ENCODE data around the gene CDC42SE2. TPM values are rescaled to one million over a fixed set of nuclear protein-coding genes. Genes with fewer than 3 reads are reported as not detected.
"Not testable (repeated sequence)": the region's sequence is repeated elsewhere in the genome, so short reads cannot be mapped to it uniquely, and the experiment has no call there.

CDC42SE2 gene
- total RNA-seq, 1 donor from 2014 or later = 170 TPM

DNA sequence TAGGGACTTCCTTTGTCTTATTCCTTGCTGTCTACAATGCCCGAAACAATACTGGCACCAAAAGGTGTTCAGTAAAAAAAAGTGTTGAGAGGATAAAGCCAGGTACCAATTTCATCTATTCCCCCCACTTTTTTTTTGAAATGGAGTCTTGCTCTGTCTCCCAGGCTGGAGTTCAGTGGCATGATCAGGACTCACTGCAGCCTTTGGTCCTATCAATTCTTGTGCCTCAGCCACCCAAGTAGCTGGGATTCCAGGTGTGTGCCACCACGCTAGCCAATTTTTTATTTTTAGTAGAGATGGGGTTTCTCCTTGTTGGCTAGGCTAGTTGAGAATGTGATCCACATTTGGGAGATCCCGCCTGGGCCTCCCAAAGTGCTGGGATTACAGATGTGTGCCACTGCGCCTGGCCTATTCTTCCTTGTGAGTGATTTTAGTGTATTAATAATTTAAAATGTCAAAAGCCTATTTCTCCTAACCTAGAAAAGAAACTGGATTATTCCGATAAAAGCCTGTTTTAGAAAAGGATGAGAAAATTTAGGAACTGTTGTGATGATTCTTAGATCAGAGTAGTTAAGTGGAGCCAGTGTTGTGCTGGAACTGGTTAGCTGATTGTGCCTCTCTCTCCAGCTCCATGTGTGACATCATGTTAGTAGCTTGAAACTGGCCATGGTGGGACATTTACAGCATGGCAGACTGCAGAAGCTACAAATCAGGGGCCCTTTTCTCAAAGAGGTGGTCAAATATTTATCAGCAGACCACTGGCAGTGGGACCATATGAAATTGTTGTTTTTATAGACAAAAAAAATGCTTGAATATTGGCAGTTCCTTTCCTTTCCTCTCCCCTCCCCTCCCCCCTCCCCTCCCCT is 14.3 kb downstream of the CDC42SE2 start:
- DNase-seq = no peak

DNA sequence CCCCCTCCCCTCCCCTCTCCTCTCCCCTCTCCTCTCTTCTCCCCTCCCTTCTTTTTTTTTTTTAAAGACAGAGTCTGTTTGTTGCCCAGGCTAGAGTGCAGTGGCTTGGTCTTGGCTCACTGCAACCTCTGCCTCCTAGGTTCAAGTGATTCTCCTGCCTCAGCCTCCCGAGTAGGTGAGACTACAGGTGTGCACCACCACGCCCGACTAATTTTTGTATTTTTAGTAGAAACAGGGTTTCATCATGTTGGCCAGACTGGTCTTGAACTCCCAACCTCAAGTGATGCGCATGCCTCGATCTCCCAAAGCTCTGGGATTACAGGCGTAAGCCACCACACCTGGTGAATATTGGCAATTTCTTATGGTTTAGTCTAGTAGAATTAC is 14.9 kb downstream of the CDC42SE2 start:
- not testable (repeated sequence) for DNase-seq

DNA sequence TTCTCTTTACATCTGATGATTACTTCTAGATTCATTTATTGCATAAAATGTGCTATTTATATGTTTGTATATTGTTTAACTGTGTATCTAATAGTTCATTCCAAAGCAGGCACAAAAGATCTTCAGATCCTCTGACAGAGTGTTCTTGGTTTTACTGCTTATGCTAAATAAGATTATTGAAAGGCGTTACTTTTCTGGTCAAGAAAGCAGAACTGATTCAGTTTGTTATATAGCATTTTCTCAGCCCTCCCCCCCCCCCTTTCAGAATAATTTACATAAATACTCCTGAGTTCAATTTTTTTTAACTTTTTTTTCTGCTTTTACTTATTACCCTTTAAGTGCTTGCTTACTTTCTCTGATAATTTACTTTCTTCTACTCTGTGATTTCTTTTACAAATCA is 15.4 kb downstream of the CDC42SE2 start:
- DNase-seq = no peak

DNA sequence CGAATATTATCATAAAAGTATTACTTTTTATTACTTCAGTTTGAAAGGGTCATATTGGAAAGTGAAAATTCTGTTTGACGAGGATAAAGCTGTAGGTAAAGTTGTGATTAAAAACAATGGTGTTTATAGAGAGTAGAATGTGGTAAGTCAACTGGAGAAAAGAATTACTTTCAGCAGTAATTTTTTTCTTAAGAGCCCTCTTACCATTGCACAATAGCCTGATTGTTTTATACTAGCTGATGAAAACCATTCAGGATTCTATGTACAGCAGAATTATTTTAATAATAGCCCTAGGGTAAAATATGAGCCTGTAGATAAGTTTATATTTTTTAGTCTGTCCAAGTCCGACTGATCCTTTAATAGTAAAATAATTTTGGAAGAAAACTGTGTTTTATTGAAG is 16.6 kb downstream of the CDC42SE2 start:
- no peak for DNase-seq

DNA sequence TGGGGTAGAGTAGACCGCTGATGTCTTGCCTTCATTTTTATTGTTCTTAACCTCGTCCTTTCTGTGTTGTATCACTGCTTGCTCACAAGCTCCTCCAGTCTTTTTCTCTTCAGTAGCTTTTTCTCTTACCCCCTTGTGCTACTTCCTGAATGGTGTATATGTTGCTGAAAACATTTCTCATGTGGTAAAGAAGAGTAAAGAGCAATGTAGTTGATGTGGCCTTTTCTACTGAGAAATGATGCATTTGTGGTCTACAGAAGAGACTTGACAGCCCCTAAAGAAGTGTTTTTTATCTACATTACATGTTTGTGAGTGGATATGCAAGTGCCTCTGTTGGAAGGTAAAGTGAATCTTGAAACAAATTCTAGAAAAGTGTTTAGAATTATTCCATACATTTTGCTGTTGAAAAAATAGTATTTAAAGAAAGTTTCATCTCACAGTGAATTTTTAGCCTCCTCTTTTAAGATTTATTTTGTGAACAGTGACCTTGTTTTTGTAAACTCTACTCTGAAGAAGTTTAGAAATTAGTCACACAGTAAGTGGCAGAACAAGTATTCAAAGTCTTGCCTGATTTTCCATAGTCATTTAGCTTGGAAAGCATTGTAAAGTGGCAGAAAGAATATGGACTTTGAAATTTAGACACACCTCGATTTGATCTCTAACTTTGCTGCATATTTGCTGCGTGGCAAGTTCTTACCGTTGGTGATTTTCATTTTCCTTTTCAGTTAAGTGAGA is 17.4 kb downstream of the CDC42SE2 start:
- DNase-seq = no peak

DNA sequence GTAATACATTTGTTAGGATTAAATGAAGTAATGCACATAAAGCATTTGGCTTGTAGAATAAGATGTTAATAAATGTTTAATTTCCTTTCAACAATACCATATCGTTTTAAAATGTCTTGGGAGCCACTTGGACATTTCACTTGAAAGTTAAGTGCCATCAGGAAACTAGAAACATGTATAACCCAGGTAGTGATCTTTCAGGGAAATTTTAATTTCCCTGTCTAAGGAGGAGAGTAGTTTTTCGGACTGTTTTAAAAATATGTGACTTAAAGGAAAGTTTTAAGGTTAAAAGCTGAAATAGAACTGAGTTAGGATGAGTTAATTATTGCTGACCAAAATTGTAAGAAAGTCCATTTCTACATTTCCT is 18.0 kb downstream of the CDC42SE2 start:
- DNase-seq = no peak

DNA sequence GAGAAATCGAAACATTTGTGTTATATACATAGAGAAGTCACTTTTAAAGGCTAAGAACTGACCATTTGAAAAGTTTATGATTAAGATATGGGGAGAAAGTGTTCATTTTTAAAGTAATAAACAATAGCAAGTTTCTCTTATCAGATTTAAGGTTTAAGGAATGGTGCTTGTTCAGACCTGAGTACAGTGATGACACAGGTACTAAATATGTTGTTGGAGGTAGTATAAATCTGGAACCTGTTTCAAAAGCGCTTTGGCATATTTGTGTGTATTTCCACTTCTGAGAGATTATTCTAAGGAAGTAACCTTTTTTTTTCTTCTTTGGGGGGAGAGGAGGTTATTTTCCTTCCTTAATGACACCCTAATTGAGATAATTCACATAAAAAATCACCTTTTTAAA is 18.4 kb downstream of the CDC42SE2 start:
- DNase-seq = no peak

DNA sequence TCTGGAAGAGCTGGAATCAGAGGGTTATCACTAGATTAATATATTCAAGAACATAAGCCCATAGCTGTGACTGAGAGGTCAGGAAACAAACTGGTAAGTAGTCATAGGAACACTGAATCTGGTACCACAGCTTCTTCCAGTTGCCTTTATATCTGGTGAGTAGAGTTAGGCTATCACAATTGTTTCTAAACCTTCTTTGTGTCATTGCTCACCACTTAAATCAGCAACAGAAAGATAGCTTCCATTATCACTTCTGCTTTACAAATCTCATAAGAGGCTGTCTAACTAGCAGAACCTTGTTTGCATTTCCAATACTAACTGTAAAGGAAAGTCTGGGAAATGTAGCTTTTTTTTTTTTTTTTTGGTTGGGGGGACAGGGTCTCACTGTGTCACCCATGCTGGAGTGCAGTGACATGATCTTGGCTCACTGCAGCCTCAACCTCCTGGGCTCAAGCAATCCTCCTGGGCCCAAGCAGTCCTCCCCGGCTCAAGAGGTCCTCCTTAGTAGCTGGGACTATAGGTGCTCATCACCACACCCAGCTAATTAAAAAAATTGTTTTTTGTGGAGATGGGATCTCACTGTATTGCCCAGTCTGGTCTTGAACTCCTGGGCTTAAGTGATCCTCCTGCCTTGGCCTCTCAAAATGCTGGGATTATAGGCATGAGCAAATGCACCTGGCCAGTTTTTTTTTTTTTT is 22.0 kb downstream of the CDC42SE2 start:
- no peak for DNase-seq

DNA sequence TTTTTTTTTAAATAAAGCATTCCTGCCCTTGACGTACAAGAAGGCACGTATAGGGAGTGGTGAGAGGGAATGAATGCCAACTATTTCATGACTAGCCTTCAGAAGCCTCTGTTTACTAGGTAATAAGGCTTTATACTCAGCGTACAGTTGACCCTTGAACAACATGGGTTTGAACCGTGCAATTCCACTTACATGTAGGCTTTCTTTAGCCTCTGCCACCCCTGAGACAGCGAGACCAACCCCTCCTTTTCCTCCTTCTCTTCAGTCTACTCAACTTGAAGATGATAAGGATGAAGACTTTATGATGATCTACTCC is 22.5 kb downstream of the CDC42SE2 start:
- DNase-seq = no peak

DNA sequence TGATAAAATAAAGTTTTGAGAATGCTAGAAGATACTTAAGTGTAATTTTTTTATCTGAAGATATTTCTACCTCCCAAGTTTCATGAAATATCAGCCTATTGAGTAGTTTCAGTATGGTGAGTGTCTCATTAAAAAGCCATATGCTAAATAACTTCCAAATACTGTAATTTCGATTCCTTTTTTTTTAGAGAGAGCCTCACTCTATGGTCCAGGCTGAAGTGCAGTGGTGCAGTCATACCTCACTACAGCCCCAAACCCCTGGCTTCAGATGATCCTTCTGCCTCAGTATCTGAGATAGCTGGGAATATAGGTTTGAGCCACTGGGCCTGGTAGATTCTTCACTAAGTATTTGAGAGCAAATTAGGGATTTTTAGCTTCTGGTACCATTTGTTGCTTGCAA is 24.5 kb downstream of the CDC42SE2 start:
- DNase-seq = no peak

DNA sequence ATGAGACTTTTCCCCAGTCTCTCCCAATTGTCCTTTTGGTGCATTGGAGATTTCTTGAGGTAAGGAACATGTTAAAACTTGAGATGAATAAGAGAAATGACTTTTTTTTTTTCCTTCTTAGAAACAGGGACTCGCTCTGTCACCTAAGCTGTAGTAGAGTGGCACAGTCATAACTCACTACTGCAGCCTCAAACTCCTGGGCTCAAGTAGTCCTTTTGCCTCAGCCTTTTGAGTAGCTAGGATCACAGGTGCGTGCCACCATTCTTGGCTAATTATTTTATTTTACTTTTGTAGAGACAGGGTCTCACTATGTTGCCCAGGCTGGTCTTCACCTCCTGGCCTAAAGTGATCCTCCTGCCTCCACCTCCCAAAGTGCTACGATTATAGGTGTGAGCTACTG is 25.9 kb downstream of the CDC42SE2 start:
- no peak for DNase-seq

DNA sequence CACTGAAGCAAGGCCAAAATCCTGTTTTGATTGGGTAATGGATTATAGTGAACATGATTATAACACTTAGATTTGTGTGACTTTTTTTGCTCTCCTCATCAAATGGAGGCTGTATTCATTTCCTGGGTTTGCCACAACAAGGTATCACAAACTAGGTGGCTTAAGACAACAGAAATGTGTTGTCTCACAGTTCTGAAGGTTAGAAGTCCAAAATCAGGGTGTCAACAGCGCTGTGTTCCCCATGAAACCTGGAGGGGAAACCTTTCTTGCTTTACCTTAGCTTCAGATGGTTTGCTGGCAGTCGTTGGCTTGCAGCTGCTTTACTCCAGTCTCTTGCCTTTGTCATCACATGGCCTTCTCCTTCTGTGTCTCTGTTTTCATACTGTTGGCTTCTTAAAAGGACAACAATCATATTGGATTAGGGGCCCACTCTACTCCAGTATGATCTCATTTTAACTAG is 32.4 kb downstream of the CDC42SE2 start:
- no peak for DNase-seq

DNA sequence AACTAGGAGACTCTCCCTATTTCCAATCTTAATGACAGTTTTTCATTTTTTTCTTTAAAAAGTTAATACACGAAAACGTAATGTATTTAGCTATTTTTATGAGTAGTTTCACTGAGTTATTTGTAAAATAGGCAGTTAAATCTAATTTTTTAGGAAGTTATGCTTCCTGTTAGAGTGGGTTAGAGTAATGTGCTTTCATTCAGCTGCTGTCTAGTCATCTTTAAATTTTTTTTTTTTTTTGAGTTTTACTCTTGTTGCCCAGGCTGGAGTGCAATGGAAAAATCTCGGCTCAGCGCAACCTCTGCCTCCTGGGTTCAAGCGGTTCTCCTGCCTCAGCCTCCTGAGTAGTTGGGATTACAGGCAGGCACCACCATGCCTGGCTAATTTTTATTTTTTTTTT is 34.0 kb downstream of the CDC42SE2 start:
- DNase-seq = no peak

DNA sequence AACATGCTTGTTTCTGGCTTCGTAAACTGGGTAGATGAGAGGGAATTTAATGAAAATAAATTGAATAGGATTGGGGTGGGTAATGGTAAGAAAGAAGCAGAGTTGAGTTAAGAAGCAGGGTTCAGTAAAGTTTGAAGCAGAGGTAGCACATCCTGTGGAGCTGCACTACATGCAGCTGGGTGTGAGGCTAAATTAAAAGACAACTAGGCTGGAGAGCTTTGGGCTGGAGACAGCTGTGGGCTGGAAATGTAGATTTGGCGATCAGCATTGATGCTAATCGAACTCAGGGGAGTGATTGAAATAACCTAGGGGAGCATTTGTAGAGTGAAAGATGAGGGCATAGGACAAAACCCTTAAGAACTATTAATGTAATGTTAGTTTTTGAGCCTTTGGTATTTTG is 35.6 kb downstream of the CDC42SE2 start:
- DNase-seq = no peak

DNA sequence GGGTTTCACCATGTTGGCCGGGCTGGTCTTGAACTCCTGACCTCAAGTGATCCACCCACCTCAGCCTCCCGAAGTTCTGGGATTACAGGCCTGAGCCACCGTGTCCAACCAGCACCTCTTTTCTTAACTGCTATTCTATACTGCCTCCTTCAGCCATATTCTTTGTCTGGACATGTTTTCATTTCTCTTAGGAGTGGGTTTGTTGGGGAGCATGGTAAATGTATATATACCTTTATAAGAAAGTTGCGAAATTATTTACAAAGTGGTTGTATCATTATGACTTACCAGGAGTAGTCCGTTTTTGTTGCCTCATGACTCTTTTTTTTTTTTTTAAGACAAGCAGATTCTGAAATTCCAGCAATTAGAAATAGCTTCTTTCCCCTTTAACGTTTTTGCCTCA is 38.7 kb downstream of the CDC42SE2 start:
- DNase-seq = no peak

DNA sequence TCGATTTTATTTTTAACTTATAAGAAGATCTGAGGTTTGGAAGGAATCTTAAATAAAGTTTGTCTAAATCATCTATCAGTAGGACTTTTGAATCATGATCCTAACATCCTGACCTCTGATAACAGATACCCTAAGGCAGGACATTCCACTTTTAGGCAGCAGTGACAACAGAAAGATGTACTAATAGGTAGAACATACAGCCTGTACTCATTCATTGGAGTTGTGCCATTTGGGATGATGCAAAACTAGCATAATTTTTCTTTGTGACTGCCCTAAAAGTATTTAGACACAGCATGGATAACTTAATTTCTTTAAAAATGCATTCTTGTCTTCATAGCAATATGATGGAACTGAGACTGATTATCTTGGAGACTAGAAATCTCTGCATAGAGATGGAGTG is 39.7 kb downstream of the CDC42SE2 start:
- DNase-seq = no peak

DNA sequence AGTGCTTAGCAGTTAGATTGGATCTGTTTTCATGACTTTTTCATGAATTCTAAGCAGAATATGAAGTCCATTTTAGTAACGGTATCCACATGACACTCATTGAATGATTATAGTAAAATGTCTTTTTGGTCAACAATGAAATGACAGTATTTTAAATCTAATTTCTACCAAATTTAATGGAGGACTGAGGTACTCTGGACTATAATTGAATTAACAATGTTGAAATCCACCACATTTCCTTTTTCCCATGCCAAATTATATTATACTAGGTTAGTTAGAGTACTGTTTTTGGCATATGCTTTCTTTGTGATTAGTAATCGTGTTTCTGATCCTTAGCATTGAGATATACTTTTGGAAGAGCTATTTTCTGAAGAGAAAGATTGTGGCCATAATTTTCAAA is 40.6 kb downstream of the CDC42SE2 start:
- no peak for DNase-seq

DNA sequence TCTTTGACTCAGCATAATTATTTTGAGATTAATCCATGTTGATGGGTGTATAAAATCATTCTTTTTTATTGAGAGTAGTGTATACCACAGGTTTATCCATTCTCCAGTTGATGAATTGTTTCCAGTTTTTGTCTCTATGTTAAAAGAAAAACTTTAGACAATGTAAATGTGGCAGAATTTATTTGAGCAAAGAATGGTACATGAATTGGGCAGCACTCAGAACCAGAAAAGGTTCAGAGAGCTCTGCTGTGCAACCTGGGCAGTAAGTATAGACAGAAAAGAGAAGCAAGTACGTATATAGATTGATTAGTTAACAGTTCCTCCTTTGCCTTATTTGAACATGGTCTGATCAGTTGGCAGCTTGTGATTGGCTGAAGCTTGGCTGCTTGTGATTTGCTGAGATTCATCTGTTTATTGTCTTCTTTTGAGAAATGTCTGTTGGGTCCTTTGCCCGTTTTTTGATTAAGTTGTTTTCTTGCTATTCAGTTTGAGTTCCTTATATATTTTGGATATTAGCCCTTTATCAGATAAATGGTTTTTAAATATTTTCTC is 41.4 kb downstream of the CDC42SE2 start:
- DNase-seq = no peak

DNA sequence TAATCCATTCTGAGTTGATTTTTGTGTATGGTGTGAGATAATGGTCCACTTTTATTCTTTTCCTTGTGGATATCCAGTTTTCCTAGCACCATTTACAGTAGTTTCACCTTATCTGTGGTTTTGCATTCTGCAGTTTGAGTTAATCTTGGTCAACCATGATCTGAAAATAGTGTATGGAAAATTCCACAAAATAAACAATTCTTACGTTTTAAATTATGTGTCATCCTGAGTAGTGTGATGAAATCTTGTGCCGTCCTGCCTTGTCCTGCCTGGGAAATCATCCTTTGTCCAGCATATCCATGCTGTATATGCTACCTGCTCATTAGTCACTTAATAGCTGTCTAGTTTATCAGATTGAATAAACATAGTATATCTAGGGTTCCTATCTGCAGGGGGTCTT is 42.1 kb downstream of the CDC42SE2 start:
- no peak for DNase-seq

DNA sequence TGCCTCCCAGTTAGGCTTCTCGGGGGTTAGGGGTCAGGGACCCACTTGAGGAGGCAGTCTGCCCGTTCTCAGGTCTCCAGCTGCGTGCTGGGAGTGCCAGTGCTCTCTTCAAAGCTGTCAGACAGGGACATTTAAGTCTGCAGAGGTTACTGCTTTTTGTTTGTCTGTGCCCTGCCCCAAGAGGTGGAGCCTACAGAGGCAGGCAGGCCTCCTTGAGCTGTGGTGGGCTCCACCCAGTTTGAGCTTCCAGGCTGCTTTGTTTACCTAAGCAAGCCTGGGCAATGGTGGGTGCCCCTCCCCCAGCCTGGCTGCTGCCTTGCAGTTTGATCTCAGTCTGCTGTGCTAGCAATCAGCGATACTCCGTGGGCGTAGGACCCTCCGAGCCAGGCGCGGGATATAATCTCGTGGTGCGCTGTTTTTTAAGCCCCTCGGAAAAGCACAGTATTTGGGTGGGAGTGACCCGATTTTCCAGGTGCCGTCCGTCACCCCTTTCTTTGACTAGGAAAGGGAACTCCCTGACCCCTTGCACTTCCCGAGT is 48.5 kb downstream of the CDC42SE2 start:
- DNase-seq = not testable (repeated sequence)

DNA sequence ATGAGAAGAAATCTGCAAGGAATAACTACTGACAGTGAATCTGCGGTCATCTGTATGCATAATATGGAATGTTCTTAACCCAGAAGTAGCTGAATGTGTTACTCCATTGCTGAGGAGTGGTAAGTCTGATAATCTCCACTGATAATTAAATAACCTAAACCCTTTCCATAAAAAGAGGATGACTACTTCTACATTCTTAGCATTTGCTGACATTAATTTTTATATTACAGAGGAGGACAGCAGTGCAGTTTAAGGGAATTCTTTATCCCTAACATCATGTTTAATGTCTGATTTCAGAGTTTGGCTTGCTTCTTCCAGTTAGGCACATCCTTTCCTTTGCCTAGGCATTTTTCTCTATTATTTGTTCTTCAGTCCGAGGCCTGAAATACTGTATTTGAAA is 52.2 kb downstream of the CDC42SE2 start:
- DNase-seq = no peak

DNA sequence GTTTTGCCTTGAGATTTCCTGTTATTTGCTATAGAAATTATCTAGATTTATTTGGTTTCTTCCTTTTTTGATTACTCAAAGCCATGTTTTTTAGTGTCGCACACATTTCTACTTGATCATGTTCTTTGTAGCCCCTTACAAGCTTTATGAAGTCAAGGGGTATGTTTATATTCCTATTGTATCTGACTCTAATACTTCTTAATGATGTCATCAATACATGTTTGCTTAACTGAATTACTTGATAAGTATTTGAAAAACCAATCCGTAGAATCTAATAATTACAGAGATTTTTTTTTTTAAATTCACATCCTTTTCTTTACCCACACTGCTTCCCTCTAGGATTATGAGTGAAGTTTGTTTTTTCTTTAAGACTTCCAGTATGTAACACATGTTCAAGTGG is 53.0 kb downstream of the CDC42SE2 start:
- DNase-seq = no peak

DNA sequence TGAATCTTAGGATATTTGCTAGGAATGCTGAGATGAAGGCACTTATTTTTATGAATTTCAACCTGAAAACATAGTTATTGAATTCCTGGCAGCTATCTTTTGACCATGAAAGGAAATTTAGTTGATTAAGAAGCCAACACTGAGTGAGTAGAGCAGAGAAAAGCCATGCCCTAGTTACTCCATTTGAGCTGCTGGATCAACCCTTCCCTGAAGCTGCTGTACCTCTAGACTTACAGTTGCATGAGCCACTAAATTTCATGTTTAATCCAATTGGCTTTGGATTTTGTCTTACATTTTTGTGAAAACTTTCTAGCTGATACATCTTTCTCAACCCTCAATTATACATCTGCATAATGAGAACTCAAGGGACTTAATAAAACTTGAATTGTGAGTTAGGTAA is 54.6 kb downstream of the CDC42SE2 start:
- DNase-seq = no peak

Data from occipital lobe (tissue), 2 donors.